ENCODE results near the gene SSRP1. TPM values are rescaled to one million over a fixed set of nuclear protein-coding genes. Genes with fewer than 3 reads are reported as not detected.
"Not testable (repeated sequence)": the region's sequence is repeated elsewhere in the genome, so short reads cannot be mapped to it uniquely, and the experiment has no call there.

SSRP1 gene
- total and polyA plus RNA-seq, 2 donors from 2014 or later = 44.5 to 78.5 TPM

DNA sequence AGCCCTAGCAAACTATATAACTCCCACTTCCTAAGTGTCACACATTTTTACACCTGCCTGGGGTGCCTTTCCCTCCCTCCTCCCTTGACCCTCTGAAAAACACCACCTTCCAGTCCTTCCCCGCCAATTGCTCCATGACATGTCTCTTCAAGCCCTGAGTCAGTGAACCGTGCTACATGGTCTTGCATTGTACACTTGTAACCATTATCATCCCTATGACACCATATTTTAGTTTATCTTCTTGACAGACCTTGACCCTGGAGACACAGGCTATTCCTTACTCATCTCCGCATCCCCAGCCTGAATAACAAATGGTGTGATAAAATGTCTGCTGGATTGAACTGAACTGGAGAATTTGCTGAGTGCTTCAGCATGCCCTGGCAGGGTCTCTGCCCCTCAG is 47.8 kb downstream of the SSRP1 start:
- Histone ChIP-seq H3K27ac (ENCODE audit: low read depth in 2 of 2, low read length in 2 of 2) (no peak overlapping the region), H3K9me3 (ENCODE audit: control insufficient read depth in 2 of 3, insufficient read depth in 1 of 3, low read length in 3 of 3) (no peaks in the 10 kb centered on the region), H3K9ac (ENCODE audit: low read length in 3 of 3) (no peak overlapping the region), H3K4me3 (ENCODE audit: low read length in 3 of 3) (no peak overlapping the region), H3K36me3 (ENCODE audit: control insufficient read depth in 2 of 3, insufficient read depth in 3 of 3, low read length in 3 of 3) (no peaks in the 10 kb centered on the region), H3K4me1 (ENCODE audit: control insufficient read depth in 2 of 3, insufficient read depth in 2 of 3, low read depth in 1 of 3, low read length in 3 of 3) (peaks cover 0 to 4% (median 2%) of the 10 kb centered on the region in 3 donors), H3K27me3 (ENCODE audit: control insufficient read depth, insufficient read depth, low read length) (no peaks in the 10 kb centered on the region)
- DNase-seq (no peak), FAIRE-seq (no peak)
- intact Hi-C loops (cut with DNase I) = no loop called here
- TF ChIP-seq, protein P1, sequence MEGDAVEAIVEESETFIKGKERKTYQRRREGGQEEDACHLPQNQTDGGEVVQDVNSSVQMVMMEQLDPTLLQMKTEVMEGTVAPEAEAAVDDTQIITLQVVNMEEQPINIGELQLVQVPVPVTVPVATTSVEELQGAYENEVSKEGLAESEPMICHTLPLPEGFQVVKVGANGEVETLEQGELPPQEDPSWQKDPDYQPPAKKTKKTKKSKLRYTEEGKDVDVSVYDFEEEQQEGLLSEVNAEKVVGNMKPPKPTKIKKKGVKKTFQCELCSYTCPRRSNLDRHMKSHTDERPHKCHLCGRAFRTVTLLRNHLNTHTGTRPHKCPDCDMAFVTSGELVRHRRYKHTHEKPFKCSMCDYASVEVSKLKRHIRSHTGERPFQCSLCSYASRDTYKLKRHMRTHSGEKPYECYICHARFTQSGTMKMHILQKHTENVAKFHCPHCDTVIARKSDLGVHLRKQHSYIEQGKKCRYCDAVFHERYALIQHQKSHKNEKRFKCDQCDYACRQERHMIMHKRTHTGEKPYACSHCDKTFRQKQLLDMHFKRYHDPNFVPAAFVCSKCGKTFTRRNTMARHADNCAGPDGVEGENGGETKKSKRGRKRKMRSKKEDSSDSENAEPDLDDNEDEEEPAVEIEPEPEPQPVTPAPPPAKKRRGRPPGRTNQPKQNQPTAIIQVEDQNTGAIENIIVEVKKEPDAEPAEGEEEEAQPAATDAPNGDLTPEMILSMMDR (IDR thresholded peaks at IDR 0.05; ENCODE audit: borderline replicate concordance, extremely low read depth, insufficient read depth) = no peak

DNA sequence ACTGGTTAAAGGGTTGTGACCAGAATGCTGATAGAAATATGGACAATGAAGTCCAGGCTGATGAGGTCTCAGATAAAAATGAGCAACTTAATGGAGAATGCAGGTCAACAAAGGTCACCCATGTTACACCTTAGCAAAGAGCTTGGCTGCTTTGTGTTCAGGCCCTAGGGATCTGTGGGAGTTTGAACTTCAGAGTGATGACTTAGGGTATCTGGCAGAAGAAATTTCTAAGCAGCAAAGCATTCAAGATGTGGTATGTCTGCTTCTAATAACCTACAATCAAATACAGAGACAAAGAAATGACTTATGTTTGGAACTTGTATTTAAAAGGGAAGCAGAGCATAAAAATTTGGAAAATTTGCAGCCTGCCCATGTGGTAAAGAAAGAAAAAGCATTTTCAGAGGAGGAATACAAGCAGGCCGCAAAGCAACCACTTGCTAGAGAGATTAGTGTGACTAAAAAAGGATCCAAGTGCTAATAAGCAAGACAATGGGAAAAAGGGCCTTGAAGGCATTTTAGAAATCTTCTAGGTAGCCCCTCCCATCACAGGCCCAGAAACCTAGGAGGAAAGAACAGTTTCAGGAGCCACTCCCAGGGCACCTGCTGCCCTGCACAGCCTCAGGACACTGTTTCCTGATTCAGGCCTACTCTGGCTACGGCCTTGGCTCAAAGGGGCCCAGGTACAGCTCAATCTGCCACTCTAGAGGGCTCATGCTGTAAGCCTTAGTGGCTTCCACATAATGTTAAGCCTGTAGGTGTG is 52.3 kb downstream of the SSRP1 start:
- H3K27ac ChIP-seq (ENCODE audit: low read depth in 2 of 2, low read length in 2 of 2) = no peak overlapping the region
- intact Hi-C loops (cut with DNase I) = no loop called here

DNA sequence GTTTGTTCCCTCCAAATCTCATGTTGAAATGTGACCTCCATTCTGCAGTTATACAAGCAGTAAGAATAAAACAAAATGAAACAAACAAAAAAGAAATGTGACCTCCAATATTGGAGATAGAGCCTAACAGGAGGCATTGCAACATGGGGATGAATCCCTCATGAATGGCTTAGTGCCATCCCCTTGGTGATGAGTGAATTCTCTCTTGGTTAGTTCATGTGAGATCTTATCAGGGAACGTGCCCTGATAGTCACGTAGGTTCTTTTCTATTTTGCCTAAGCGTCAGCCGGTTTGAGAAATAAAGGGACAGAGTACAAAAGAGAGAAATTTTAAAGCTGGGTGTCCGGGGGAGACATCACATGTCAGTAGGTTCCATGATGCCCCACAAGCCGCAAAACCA is 54.1 kb downstream of the SSRP1 start:
- H3K27me3 ChIP-seq (ENCODE audit: control insufficient read depth, insufficient read depth, low read length); intact Hi-C loops (cut with DNase I): not testable (repeated sequence)

More for the DNA sequence above, 52.3 kb downstream of the SSRP1 start:
- Histone ChIP-seq H3K4me1 (ENCODE audit: control insufficient read depth in 2 of 3, insufficient read depth in 2 of 3, low read depth in 1 of 3, low read length in 3 of 3) (no peaks in the 10 kb centered on the region), H3K9ac (ENCODE audit: low read length in 3 of 3) (no peak overlapping the region), H3K4me3 (ENCODE audit: low read length in 3 of 3) (no peak overlapping the region), H3K36me3 (ENCODE audit: control insufficient read depth in 2 of 3, insufficient read depth in 3 of 3, low read length in 3 of 3) (no peaks in the 10 kb centered on the region), H3K27me3 (ENCODE audit: control insufficient read depth, insufficient read depth, low read length) (no peaks in the 10 kb centered on the region), H3K9me3 (ENCODE audit: control insufficient read depth in 2 of 3, insufficient read depth in 1 of 3, low read length in 3 of 3) (no peaks in the 10 kb centered on the region)
- DNase-seq = no peak
- FAIRE-seq = no peak
- TF ChIP-seq, protein P1 (IDR thresholded peaks at IDR 0.05; ENCODE audit: borderline replicate concordance, extremely low read depth, insufficient read depth) = no peak

DNA sequence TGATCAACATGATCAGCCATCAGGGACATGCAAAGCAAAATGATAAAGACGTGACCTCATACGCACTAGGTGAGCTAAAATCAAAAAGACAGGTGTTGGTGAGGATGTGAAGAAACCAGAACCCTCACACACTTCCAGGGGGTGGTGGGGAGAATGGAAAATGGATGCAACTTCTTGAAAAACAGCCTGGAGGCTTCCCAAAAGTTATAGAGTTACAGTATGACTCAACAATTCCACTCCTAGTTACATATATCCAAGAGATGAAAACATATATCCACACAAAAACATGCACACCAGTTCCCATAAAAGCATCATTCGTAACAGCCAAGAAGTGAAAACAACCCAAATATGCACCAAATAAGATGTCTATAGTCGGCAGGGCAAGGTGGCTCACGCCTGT is 56.6 kb downstream of the SSRP1 start:
- H3K36me3 ChIP-seq (ENCODE audit: control insufficient read depth in 2 of 3, insufficient read depth in 3 of 3, low read length in 3 of 3) = no peaks in the 10 kb centered on the region
- TF ChIP-seq, protein P1 (IDR thresholded peaks at IDR 0.05; ENCODE audit: borderline replicate concordance, extremely low read depth, insufficient read depth) = no peak
- H3K9me3 ChIP-seq (ENCODE audit: control insufficient read depth in 2 of 3, insufficient read depth in 1 of 3, low read length in 3 of 3) = no peaks in the 10 kb centered on the region
- DNase-seq (no peak), FAIRE-seq (no peak)
- H3K27me3 ChIP-seq (ENCODE audit: control insufficient read depth, insufficient read depth, low read length) = no peaks in the 10 kb centered on the region
- H3K9ac ChIP-seq (ENCODE audit: low read length in 3 of 3) = no peak overlapping the region
- peaks cover 2 to 8% (median 7%) of the 10 kb centered on the region in 3 donors for H3K4me1 ChIP-seq (ENCODE audit: control insufficient read depth in 2 of 3, insufficient read depth in 2 of 3, low read depth in 1 of 3, low read length in 3 of 3)
- H3K4me3 ChIP-seq (ENCODE audit: low read length in 3 of 3) = no peak overlapping the region
- no peak overlapping the region for H3K27ac ChIP-seq (ENCODE audit: low read depth in 2 of 2, low read length in 2 of 2)
- intact Hi-C loops (cut with DNase I) = no loop called here

More for the DNA sequence above, 54.1 kb downstream of the SSRP1 start:
- H3K9ac ChIP-seq (ENCODE audit: low read length in 3 of 3); H3K4me3 ChIP-seq (ENCODE audit: low read length in 3 of 3); H3K27ac ChIP-seq (ENCODE audit: low read depth in 2 of 2, low read length in 2 of 2); H3K4me1 ChIP-seq (ENCODE audit: control insufficient read depth in 2 of 3, insufficient read depth in 2 of 3, low read depth in 1 of 3, low read length in 3 of 3); DNase-seq; H3K9me3 ChIP-seq (ENCODE audit: control insufficient read depth in 2 of 3, insufficient read depth in 1 of 3, low read length in 3 of 3); H3K36me3 ChIP-seq (ENCODE audit: control insufficient read depth in 2 of 3, insufficient read depth in 3 of 3, low read length in 3 of 3); FAIRE-seq: not testable (repeated sequence)

All from kidney (tissue), 14 donors.